Activated CD8-positive, alpha-beta memory T cell treated with anti-CD3 and anti-CD28 coated beads for 24 hours (primary cell): ENCODE measurements around the gene CXCL9.

Experiments used
- DNase-seq: peaks from one replicate; pipeline ENCODE4 v3.0.0-alpha.2; 2020

CXCL9 gene

GRCh38 chr4:75953509-75953908 is 53.8 kb downstream of the CXCL9 start:
- DNase-seq: no peak
